Osteoblast (primary cell): Measurements from ENCODE around the gene LANCL1. TPM values are rescaled to one million over a fixed set of nuclear protein-coding genes. Genes with fewer than 3 reads are reported as not detected.

Source experiments
- DNase-seq: peaks from one replicate; pipeline ENCODE4 v3.0.0; 2011; ENCODE audit warnings: low spot score, mixed read lengths; ENCODE audit not compliant: insufficient read length; ENCODE audit errors: missing footprints
- H2AFZ ChIP-seq: 2 replicates; pipeline ENCODE4 v1.6.0; 2011; ENCODE audit warnings: mild to moderate bottlenecking, low read length
- H3K27ac ChIP-seq: 2 replicates; pipeline ENCODE4 v1.5.1; 2011; ENCODE audit warnings: mild to moderate bottlenecking, low read depth, low read length, moderate library complexity
- H3K27me3 ChIP-seq: 2 replicates; pipeline ENCODE4 v1.6.0; 2012; ENCODE audit warnings: mild to moderate bottlenecking, control low read depth, inconsistent platforms, low read length, moderate library complexity; ENCODE audit not compliant: insufficient read depth
- H3K36me3 ChIP-seq: 2 replicates; pipeline ENCODE4 v1.5.1; 2011; ENCODE audit warnings: mild to moderate bottlenecking, low read length, control low read depth, moderate library complexity; ENCODE audit not compliant: insufficient read depth
- H3K4me1 ChIP-seq: 2 replicates; pipeline ENCODE4 v1.5.1; 2011; ENCODE audit warnings: mild to moderate bottlenecking, low read length, control low read depth, moderate library complexity; ENCODE audit not compliant: insufficient read depth
- H3K4me2 ChIP-seq: 2 replicates; pipeline ENCODE4 v1.6.0; 2011; ENCODE audit warnings: mild to moderate bottlenecking, low read length; ENCODE audit not compliant: insufficient read depth
- H3K4me3 ChIP-seq: fragments of 200-600 bp; sonication (generic); 3 replicates; pipeline ENCODE4 v1.5.1; 2012; ENCODE audit warnings: mild to moderate bottlenecking, low read length, inconsistent platforms; ENCODE audit not compliant: insufficient read depth
- H3K79me2 ChIP-seq: 2 replicates; pipeline ENCODE4 v1.6.0; 2012; ENCODE audit warnings: mild to moderate bottlenecking, low read length, control low read depth, inconsistent platforms; ENCODE audit not compliant: insufficient read depth
- H3K9me3 ChIP-seq: 2 replicates; pipeline ENCODE4 v1.5.1; 2011; ENCODE audit warnings: low read depth, low read length, control low read depth
- H4K20me1 ChIP-seq: 2 replicates; pipeline ENCODE4 v1.6.0; 2012; ENCODE audit warnings: mild to moderate bottlenecking, low read length, control low read depth; ENCODE audit not compliant: insufficient read depth
- total RNA-seq: library from RNA; depleted of rRNA; stranded (reverse); fragments of >200 nt; gene quantifications from 2 replicates; pipeline ENCODE4 v1.2.3, GENCODE V29; 2012
- TF ChIP-seq, protein P1 (sequence below): IDR thresholded peaks from 2 replicates; pipeline ENCODE4 v1.5.1; 2011; ENCODE audit warnings: mild to moderate bottlenecking, low read depth, low read length, moderate library complexity; ENCODE audit errors: extremely low read depth

Gene LANCL1
- total RNA-seq, 1 donor = 35.8 TPM

- no peaks in the 10 kb centered on the region for H3K4me1 ChIP-seq
- TF ChIP-seq, protein P1, sequence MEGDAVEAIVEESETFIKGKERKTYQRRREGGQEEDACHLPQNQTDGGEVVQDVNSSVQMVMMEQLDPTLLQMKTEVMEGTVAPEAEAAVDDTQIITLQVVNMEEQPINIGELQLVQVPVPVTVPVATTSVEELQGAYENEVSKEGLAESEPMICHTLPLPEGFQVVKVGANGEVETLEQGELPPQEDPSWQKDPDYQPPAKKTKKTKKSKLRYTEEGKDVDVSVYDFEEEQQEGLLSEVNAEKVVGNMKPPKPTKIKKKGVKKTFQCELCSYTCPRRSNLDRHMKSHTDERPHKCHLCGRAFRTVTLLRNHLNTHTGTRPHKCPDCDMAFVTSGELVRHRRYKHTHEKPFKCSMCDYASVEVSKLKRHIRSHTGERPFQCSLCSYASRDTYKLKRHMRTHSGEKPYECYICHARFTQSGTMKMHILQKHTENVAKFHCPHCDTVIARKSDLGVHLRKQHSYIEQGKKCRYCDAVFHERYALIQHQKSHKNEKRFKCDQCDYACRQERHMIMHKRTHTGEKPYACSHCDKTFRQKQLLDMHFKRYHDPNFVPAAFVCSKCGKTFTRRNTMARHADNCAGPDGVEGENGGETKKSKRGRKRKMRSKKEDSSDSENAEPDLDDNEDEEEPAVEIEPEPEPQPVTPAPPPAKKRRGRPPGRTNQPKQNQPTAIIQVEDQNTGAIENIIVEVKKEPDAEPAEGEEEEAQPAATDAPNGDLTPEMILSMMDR = no peak
- H3K27me3 ChIP-seq = no peaks in the 10 kb centered on the region
Measured at GRCh38 chr2:210389856-210390255, 86.7 kb downstream of the LANCL1 start.

GRCh38 chr2:210388148-210388547, 88.4 kb downstream of the LANCL1 start:
- Histone ChIP-seq H3K4me2 (no peak overlapping the region), H3K9me3 (no peaks in the 10 kb centered on the region), H3K4me1 (no peaks in the 10 kb centered on the region), H3K36me3 (no peaks in the 10 kb centered on the region), H2AFZ (no peak overlapping the region), H3K79me2 (no peaks in the 10 kb centered on the region), H3K4me3 (no peak overlapping the region), H4K20me1 (no peaks in the 10 kb centered on the region), H3K27ac (no peak overlapping the region), H3K27me3 (no peaks in the 10 kb centered on the region)
- DNase-seq = no peak
- TF ChIP-seq, protein P1 = no peak

More at GRCh38 chr2:210389856-210390255, 86.7 kb downstream of the LANCL1 start:
- no peak overlapping the region for H2AFZ ChIP-seq
- no peak overlapping the region for H3K4me2 ChIP-seq
- no peaks in the 10 kb centered on the region for H3K79me2 ChIP-seq
- no peaks in the 10 kb centered on the region for H3K36me3 ChIP-seq
- no peak overlapping the region for H3K27ac ChIP-seq
- no peaks in the 10 kb centered on the region for H3K9me3 ChIP-seq
- DNase-seq = no peak
- no peaks in the 10 kb centered on the region for H4K20me1 ChIP-seq
- no peak overlapping the region for H3K4me3 ChIP-seq

GRCh38 chr2:210387074-210387473, 89.5 kb downstream of the LANCL1 start:
- H3K79me2 ChIP-seq = no peaks in the 10 kb centered on the region
- H2AFZ ChIP-seq = no peak overlapping the region
- no peak overlapping the region for H3K4me3 ChIP-seq

More at GRCh38 chr2:210387074-210387473, 89.5 kb downstream of the LANCL1 start:
- Histone ChIP-seq H3K27me3 (no peaks in the 10 kb centered on the region), H4K20me1 (no peaks in the 10 kb centered on the region), H3K4me1 (no peaks in the 10 kb centered on the region), H3K9me3 (no peaks in the 10 kb centered on the region), H3K4me2 (no peak overlapping the region), H3K36me3 (no peaks in the 10 kb centered on the region), H3K27ac (no peak overlapping the region)
- TF ChIP-seq, protein P1 = no peak
- no peak for DNase-seq

Other genes starting within 250 kb of the LANCL1 start
- not detected in 2 replicates for gene MYL1, start 161.6 kb downstream of the LANCL1 start, total RNA-seq
- gene CPS1, start 79.8 kb upstream of the LANCL1 start, total RNA-seq = 21.7 and 24.2 TPM in 2 replicates